ENCODE results near the gene PSMF1. TPM values are rescaled to one million over a fixed set of nuclear protein-coding genes. Genes with fewer than 3 reads are reported as not detected.
A peak's percentile ranks its signal among the peaks of the same experiment; 100 is the strongest.

PSMF1 gene
- total RNA-seq, 2 donors from 2014 or later: 145 to 161 TPM

DNA sequence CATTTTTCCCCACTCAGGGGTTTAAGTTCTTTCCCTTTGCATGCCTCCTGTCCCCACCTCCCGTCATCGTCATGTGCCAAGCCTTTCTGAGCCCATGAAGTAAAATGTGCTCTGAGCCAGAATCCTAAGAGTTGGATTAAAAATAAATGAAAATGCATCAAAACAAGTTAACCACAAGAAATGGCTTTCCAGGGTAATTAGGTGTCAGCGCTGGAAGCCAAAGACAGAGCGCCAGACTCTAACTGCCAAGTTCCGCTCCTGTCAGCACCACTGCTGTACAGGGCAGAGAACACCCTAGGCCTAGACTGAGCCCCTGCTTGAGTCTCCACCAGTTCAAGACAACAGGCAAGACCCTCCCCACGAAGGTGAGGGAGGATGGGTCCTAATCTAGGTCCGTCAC lies 79.4 kb downstream of the PSMF1 start:
- Mint-ChIP-seq H3K27ac (no peak overlapping the region), H3K4me1 (ENCODE audit: low read depth in 2 of 2) (no peaks in the 10 kb centered on the region), H3K36me3 (no peaks in the 10 kb centered on the region), H3K9me3 (no peaks in the 10 kb centered on the region), H3K27me3 (no peaks in the 10 kb centered on the region), H3K4me3 (no peak overlapping the region)
- DNase-seq (ENCODE audit: low spot score) (no peak), ATAC-seq (no peak)

DNA sequence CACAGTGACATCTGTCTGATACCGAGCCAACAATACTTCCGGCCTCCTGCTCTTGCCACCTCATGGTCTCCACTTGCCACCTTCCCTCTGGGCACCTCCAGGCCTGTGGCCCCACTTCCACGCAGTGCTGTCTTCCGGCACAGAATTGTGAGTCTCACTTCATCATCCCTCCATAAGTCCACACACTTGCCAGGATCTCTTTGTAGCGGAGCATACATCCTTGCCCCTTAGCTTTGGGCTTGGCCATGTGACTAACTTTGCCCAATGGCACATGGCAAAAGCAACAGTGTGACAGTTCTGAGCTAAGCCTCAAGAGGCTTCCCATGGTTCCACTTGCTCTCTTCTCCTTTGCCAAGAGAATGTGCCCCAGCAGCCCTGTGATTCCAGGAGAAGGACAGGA lies 80.3 kb downstream of the PSMF1 start:
- no peaks in the 10 kb centered on the region for H3K4me1 Mint-ChIP-seq (ENCODE audit: low read depth in 2 of 2)
- H3K27me3 Mint-ChIP-seq: no peaks in the 10 kb centered on the region
- H3K27ac Mint-ChIP-seq: no peak overlapping the region
- ATAC-seq: no peak
- no peak for DNase-seq (ENCODE audit: low spot score)
- H3K4me3 Mint-ChIP-seq: no peak overlapping the region
- no peaks in the 10 kb centered on the region for H3K36me3 Mint-ChIP-seq
- H3K9me3 Mint-ChIP-seq: no peaks in the 10 kb centered on the region

DNA sequence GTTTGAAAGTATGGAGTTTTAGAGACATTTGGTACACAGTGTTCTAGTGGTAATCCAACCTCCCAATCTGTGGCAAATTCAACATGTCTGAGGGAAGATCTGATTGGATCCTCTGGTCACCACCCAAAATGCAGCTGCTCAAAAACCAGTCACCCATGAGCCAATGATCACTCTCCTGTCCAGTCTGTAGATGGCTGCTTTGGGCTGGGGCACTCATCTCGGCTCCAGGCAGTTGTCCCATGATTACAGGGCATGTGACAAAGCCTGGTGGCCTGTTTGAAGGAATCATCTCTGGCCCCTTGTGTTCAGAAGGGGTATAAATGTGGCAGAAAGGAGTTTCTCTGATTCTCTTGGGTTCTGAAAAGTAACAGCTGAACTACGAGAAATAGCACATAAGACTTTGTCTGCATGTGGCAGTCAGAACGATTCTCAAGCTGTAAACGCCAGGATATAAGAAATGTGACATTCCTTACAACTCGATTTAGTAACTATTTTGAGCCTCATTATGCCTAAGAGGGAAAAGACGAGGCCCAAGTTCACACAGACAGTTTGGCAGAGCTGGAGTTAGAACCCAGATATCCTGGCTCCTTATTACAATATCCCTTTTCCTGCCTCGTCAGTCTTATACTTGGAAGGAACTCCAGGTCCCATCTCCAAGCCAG lies 80.9 kb downstream of the PSMF1 start:
- DNase-seq (ENCODE audit: low spot score) (no peak), ATAC-seq (no peak)
- Mint-ChIP-seq H3K27ac (no peak overlapping the region), H3K4me1 (ENCODE audit: low read depth in 2 of 2) (no peaks in the 10 kb centered on the region), H3K27me3 (no peaks in the 10 kb centered on the region), H3K9me3 (no peaks in the 10 kb centered on the region), H3K36me3 (no peaks in the 10 kb centered on the region), H3K4me3 (no peak overlapping the region)

DNA sequence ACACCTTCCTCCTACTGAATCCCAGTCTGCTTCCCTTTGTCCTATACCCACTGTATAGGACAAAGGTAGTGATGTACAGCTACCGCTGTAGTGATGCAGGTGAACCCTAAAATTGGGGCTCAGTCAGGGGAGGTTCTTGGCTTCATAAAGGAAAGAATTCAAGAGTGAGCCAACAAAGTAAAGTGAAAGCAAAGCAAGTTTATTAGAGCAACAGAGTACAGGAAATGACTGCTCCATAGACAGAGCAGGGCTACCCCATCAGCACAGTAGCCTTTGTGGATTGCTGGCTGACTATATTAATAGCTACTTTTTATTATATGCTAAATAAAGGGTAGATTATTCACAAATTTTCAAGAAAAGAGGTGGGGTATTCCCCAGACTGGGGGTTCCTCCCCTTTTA lies 81.6 kb downstream of the PSMF1 start:
- Mint-ChIP-seq H3K27ac (no peak overlapping the region), H3K36me3 (no peaks in the 10 kb centered on the region), H3K4me3 (no peak overlapping the region), H3K27me3 (no peaks in the 10 kb centered on the region), H3K4me1 (ENCODE audit: low read depth in 2 of 2) (no peaks in the 10 kb centered on the region), H3K9me3 (no peaks in the 10 kb centered on the region)
- DNase-seq (ENCODE audit: low spot score) (no peak), ATAC-seq (no peak)

DNA sequence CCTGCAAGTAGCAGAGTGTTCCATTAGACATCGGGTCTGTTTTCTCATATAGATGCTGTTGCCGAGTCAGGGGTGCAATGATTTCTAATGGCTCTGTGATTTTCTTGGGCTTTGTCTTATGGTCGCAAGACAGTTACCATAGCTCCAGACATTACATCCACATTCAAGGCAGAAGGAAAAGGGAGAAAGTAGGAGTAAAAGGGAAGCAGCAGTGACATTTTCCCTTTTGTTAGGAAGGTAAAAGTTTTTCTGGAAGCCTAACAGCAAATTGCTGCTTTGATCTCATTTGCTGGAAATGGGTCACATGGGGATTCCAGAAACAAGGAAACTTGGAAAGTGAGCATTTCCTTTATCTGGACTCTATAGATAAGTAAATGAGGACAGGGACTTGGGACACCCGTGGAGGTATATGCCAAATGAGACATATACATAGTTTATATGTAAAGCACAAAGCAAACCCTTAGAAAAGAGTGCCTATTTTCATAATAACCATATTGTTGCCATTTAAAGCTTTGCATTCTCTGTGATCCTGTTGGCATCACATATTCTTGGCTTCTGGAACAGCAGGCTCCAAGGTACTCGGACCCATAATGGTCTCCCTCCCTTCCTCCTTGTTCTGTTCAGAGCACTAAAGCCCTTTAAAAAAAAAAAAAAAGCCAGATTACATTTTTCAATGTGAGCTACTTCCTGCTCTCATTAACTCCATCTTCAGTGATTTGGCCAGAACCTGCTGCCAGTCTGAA lies 84.5 kb downstream of the PSMF1 start, which contains the start of gene C20orf202:
C20orf202 (plus strand) TSS at position 693 of the 743 bp plus-strand sequence. CDS start 132 bp downstream, outside the sequence.
- Mint-ChIP-seq H3K4me3 (no peak within 1 kb of the TSS), H3K27me3 (peaks cover 0 to 3% of the 10 kb centered on the region in 2 donors), H3K36me3 (no peaks in the 10 kb centered on the region), H3K27ac (no peak within 1 kb of the TSS), H3K4me1 (ENCODE audit: low read depth in 2 of 2) (no peaks in the 10 kb centered on the region), H3K9me3 (no peaks in the 10 kb centered on the region)
- ATAC-seq (no peak), DNase-seq (ENCODE audit: low spot score) (no peak)

DNA sequence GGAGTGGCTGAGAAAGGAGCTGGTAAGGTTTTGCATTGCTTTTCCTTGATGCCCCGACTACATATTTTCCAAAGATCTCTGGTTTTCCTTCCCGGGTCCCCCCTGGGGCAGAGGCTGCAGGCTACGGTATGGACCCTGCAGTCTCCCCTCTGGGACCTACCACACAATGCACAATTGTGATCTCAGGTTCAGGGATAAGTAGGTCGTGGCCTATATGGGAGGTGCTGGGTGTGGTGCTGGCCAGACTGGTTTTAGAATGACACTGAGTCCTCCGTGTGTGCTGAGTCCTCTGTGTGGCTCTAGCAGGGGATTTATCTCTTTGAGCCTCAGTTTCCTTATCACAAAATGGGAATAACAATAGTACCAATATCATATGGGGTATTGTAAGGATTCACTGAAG lies 85.2 kb downstream of the PSMF1 start:
- H3K27ac Mint-ChIP-seq: no peak overlapping the region
- peaks cover 0 to 3% of the 10 kb centered on the region in 2 donors for H3K27me3 Mint-ChIP-seq
- no peaks in the 10 kb centered on the region for H3K36me3 Mint-ChIP-seq
- no peak for DNase-seq (ENCODE audit: low spot score)
- no peaks in the 10 kb centered on the region for H3K4me1 Mint-ChIP-seq (ENCODE audit: low read depth in 2 of 2)
- no peak for ATAC-seq
- no peak overlapping the region for H3K4me3 Mint-ChIP-seq
- H3K9me3 Mint-ChIP-seq: no peaks in the 10 kb centered on the region

DNA sequence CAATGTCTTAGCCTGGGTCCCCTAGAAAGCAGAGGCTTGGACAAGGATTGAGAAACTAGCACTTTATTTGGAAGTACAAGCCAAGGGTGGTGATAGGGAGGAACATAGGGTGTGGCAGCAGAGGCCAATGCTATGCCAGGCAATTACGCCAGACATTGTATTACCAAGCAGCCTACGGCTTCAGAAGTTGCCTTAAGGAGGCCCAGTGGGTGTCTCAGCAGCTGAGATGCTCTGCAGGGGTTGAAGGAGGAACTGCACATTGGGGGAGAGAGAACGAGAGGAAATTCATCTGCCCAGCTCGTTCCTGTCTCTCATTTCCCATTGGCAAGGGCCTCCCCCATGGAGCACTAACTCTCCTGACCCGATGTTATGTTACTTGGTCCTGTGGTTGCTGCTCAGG lies 85.7 kb downstream of the PSMF1 start:
- Mint-ChIP-seq H3K4me1 (ENCODE audit: low read depth in 2 of 2) (no peaks in the 10 kb centered on the region), H3K27me3 (peaks cover 1 to 3% of the 10 kb centered on the region in 2 donors), H3K36me3 (no peaks in the 10 kb centered on the region), H3K27ac (no peak overlapping the region), H3K4me3 (no peak overlapping the region), H3K9me3 (no peaks in the 10 kb centered on the region)
- DNase-seq (ENCODE audit: low spot score) (no peak), ATAC-seq (no peak)

DNA sequence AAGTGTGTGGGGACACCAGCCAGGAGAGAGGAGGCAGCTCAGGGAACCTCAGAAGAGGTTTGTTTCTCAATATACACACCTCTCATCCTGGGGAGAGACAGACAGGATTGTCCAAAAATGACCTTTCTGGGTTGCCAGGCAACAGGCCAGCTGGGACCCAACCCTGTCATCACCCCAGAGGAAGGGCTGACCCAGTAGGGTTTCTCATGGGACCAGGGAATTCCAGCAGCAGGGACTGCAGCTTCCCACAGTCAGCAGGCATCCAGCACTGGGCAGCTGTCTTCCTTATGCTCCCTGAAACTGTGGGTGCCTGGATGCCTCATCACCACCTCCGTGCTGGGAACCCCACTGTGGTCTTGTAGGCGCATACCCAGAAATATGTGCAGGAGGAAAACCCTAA lies 86.2 kb downstream of the PSMF1 start:
- ATAC-seq (no peak), DNase-seq (ENCODE audit: low spot score) (no peak)
- Mint-ChIP-seq H3K36me3 (no peaks in the 10 kb centered on the region), H3K9me3 (no peaks in the 10 kb centered on the region), H3K4me1 (ENCODE audit: low read depth in 2 of 2) (no peaks in the 10 kb centered on the region), H3K4me3 (no peak overlapping the region), H3K27me3 (peaks cover 3 to 6% of the 10 kb centered on the region in 2 donors), H3K27ac (no peak overlapping the region)

DNA sequence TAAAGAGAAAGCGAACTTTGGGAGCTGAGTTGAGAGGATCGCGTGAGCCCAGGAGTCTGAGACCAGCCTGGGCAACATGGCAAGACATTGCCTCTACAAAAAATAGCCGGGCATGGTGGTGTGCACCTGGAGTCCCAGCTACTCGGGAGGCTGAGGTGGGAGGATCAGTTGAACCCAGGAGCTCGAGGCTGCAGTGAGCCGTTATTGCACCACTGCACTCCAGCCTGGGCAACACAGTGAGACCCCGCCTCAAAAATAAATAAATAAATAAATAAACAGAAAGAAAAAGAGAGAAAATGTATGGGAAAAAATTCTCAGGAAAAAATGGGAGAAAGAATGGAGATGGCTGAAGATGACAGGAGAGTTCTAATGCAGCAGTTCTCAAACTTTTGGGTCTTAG lies 87.4 kb downstream of the PSMF1 start:
- Mint-ChIP-seq H3K27ac (no peak overlapping the region), H3K4me3 (no peak overlapping the region), H3K27me3 (peaks cover 7 to 14% of the 10 kb centered on the region in 2 donors)

DNA sequence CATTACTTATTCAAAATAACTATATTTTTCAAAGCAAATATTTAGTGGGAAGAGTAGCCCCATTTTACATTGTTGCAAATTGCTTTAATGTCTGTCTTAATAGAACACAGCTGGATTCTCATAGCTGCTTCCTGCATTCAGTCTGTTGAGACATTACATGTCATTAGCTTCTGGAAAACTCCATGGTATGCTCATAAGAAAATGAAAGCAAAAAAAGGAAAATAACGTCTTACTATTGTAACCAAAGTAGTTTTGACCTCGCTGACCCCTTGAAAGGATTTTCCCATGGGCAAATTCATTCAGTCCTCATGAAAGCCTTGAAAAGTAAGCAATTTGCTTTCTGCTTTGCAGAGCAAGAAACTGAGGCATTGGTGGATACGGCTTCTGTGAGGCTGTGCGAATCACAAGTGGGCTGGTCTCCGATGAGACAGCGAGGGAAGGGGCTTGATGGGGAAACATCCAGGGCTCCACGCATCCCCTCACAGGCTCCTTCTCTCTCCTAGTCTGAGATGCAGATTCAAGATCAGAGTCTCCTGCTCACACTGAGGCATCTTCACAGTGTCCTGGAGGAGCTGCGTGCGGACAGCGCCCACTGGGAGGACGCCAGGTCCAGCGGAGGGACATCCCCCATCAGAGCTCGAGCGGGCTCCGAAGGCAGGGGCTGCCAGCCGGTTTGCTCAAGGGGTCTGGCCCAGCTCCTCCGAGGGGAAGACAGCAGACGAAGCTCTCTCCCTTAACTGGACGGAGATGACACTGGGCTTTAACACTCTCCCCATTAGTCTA lies 88.2 kb downstream of the PSMF1 start:
- no peaks in the 10 kb centered on the region for H3K9me3 Mint-ChIP-seq
- peaks cover 10 to 14% of the 10 kb centered on the region in 2 donors for H3K27me3 Mint-ChIP-seq
- no peak overlapping the region for H3K27ac Mint-ChIP-seq
- H3K4me3 Mint-ChIP-seq: no peak overlapping the region
- H3K4me1 Mint-ChIP-seq (ENCODE audit: low read depth in 2 of 2): no peaks in the 10 kb centered on the region
- no peaks in the 10 kb centered on the region for H3K36me3 Mint-ChIP-seq
- no peak for DNase-seq (ENCODE audit: low spot score)
- ATAC-seq: peak in 1 of 2 donors; percentile 48

More for the DNA sequence above, 87.4 kb downstream of the PSMF1 start:
- ATAC-seq: no peak
- H3K36me3 Mint-ChIP-seq: no peaks in the 10 kb centered on the region
- no peaks in the 10 kb centered on the region for H3K9me3 Mint-ChIP-seq
- DNase-seq (ENCODE audit: low spot score): no peak
- H3K4me1 Mint-ChIP-seq (ENCODE audit: low read depth in 2 of 2): no peaks in the 10 kb centered on the region

DNA sequence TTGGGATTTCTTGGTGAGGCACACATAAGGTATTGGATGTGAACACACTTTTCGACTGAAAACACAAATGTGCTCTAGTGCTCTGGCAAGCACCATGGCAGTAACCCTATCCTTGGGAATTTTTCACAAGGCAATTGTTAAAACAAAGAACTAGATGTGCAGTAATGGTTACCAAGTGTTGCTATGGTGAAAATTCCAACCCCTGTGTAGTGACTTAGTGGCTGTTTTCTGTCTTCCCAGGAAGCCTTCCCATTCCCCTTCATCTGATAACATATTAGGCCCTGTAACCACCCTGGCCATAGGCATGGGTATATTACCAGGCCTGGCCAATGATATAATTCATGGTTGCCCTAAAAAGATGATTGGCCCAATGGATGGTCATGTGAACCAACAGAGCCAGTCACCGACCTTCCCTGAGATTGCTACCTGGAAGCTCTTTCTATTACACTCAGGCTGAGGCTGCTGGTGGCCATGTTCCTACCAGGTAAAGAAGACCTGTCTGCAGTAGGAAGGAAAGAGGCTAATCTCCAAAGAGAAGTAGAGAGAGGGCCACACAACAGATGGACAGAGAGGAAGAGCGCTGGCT lies 89.0 kb downstream of the PSMF1 start:
- H3K9me3 Mint-ChIP-seq: no peaks in the 10 kb centered on the region
- H3K27me3 Mint-ChIP-seq: peaks cover 17 to 18% of the 10 kb centered on the region in 2 donors
- H3K4me1 Mint-ChIP-seq (ENCODE audit: low read depth in 2 of 2): no peaks in the 10 kb centered on the region
- H3K4me3 Mint-ChIP-seq: no peak overlapping the region
- no peak overlapping the region for H3K27ac Mint-ChIP-seq
- ATAC-seq (no peak), DNase-seq (ENCODE audit: low spot score) (no peak)
- H3K36me3 Mint-ChIP-seq: no peaks in the 10 kb centered on the region

DNA sequence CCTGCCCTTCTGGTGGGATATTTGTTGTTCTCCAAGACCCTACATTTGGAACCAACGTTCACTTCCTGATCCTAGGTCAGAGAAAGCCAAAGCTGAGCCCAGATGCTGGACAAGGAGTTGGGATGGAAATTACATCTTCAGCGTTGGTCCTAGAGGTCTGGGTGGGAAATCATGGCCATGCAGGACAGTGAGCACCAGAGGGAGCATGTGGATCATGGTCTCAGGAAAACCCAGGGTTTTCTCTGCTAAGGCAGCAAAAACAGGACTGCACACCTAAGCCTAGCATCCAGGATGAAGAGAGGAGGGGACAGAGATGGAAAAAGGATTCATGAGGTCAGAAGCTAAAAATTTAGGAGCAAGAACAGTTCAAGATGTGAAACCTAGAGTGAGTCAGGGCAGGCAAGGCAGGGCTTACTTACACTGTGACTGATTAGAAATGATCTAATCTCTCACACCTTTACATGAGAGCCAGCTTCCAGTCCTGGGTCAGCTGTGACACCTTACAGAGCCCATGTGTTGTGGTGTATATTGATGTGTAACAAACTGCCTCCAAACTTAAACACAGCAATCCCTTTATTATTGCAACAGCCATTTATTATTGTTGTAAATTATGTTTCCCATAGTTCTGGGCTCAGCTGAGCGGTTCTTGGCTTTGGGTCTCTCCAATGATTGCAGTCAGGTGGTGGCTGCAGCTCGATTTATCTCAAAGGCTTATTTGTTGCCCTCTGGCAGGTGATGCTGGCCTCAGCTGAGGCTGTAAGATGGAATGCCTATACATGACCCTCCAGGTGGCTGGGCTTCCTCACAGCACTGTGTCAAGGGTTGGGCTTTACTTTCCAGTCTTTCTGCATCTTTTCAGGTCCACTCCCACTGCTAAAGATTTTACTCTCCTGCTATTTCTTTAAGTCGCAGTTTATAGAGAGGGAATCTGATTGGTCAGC lies 91.3 kb downstream of the PSMF1 start:
- H3K27me3 Mint-ChIP-seq: peaks cover 24 to 25% of the 10 kb centered on the region in 2 donors
- peak in 1 of 2 donors; percentile 52 for ATAC-seq
- H3K9me3 Mint-ChIP-seq: no peaks in the 10 kb centered on the region
- DNase-seq (ENCODE audit: low spot score): no peak
- H3K36me3 Mint-ChIP-seq: no peaks in the 10 kb centered on the region
- no peak overlapping the region for H3K27ac Mint-ChIP-seq
- no peak overlapping the region for H3K4me3 Mint-ChIP-seq
- H3K4me1 Mint-ChIP-seq (ENCODE audit: low read depth in 2 of 2): peaks cover 0 to 4% of the 10 kb centered on the region in 2 donors

DNA sequence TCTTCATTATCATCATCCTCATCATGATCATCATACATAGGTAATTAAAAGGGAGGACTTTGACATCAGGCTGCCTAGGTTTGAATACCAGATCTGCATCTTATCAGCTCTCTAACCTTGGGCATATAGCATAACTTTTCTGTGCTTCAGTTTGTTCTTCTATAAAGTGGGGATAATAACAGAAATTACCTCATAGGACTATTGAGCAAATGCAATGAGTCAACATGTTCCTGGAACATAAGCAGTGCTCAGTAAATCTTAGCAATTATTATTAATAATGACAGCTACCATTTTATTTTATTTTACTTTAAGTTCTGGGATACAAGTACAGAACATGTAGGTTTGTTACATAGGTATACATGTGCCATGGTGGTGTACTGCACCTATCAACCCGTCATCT lies 92.1 kb downstream of the PSMF1 start:
- Mint-ChIP-seq H3K9me3 (no peaks in the 10 kb centered on the region), H3K4me3 (no peak overlapping the region), H3K27ac (no peak overlapping the region), H3K27me3 (peaks cover 30 to 33% of the 10 kb centered on the region in 2 donors), H3K36me3 (no peaks in the 10 kb centered on the region), H3K4me1 (ENCODE audit: low read depth in 2 of 2) (peaks cover 0 to 4% of the 10 kb centered on the region in 2 donors)
- ATAC-seq: no peak
- DNase-seq (ENCODE audit: low spot score): no peak
